ENCODE results near the gene ZCCHC7. TPM values are rescaled to one million over a fixed set of nuclear protein-coding genes. Genes with fewer than 3 reads are reported as not detected.

ZCCHC7 gene
- polyA plus RNA-seq, 1 donor from 2014 or later = 10.9 TPM

DNA sequence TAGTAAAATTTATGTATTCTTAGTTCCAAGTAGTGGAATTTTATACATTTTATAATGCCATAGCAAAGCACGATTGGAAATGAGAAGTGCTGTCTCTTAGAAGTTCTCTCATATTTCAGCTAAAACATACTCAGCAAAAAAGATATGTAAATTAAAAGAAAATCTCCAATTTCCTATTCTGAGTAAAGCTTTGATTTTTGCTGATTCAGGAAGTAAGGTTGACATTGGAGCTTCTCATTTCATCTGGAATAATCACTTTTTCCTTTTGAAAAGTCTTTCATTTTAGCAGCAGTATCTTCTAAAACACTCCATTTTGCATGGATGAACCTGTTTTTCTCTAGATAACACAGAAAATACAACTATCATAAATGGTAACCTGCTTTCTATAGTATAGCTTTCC, 121.0 kb downstream of the ZCCHC7 start:
- no peaks in the 10 kb centered on the region for H3K9me2 ChIP-seq (ENCODE audit: insufficient read depth, low read length)
- H3K4me2 ChIP-seq (ENCODE audit: low read length) = no peak overlapping the region
- H3K4me3 ChIP-seq (ENCODE audit: low read length) = no peak overlapping the region
- TF ChIP-seq, protein P1, sequence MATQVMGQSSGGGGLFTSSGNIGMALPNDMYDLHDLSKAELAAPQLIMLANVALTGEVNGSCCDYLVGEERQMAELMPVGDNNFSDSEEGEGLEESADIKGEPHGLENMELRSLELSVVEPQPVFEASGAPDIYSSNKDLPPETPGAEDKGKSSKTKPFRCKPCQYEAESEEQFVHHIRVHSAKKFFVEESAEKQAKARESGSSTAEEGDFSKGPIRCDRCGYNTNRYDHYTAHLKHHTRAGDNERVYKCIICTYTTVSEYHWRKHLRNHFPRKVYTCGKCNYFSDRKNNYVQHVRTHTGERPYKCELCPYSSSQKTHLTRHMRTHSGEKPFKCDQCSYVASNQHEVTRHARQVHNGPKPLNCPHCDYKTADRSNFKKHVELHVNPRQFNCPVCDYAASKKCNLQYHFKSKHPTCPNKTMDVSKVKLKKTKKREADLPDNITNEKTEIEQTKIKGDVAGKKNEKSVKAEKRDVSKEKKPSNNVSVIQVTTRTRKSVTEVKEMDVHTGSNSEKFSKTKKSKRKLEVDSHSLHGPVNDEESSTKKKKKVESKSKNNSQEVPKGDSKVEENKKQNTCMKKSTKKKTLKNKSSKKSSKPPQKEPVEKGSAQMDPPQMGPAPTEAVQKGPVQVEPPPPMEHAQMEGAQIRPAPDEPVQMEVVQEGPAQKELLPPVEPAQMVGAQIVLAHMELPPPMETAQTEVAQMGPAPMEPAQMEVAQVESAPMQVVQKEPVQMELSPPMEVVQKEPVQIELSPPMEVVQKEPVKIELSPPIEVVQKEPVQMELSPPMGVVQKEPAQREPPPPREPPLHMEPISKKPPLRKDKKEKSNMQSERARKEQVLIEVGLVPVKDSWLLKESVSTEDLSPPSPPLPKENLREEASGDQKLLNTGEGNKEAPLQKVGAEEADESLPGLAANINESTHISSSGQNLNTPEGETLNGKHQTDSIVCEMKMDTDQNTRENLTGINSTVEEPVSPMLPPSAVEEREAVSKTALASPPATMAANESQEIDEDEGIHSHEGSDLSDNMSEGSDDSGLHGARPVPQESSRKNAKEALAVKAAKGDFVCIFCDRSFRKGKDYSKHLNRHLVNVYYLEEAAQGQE (IDR thresholded peaks at IDR 0.05; ENCODE audit: borderline replicate concordance) = no peak
- TF ChIP-seq EP300 (conservative IDR thresholded peaks at IDR 0.05; ENCODE audit: poor library complexity, severe bottlenecking) (no peak), POLR2AphosphoS5 (IDR thresholded peaks at IDR 0.05) (no peak), RAD21 (conservative IDR thresholded peaks at IDR 0.05) (no peak), CTCF (IDR thresholded peaks at IDR 0.05; ENCODE audit: poor library complexity, severe bottlenecking) (no peak), EZH2 (IDR thresholded peaks at IDR 0.05; ENCODE audit: borderline replicate concordance, insufficient read depth, low read length, poor library complexity, severe bottlenecking) (no peak)
- H3K27me3 ChIP-seq (ENCODE audit: insufficient read depth, low read depth, low read length) = no peaks in the 10 kb centered on the region
- no peaks in the 10 kb centered on the region for H3K9me3 ChIP-seq (ENCODE audit: low read length)
- no peak overlapping the region for H2AFZ ChIP-seq (ENCODE audit: low read depth, low read length)
- no peaks in the 10 kb centered on the region for H3K36me3 ChIP-seq (ENCODE audit: insufficient read depth, low read length)
- no peak overlapping the region for H3K27ac ChIP-seq (ENCODE audit: low read length)
- no peaks in the 10 kb centered on the region for H4K20me1 ChIP-seq (ENCODE audit: insufficient read depth)
- H3K79me2 ChIP-seq (replicated peaks; ENCODE audit: insufficient read depth, low read length) = no peaks in the 10 kb centered on the region
- no peak overlapping the region for H3K9ac ChIP-seq (ENCODE audit: low read length)
- H3F3A ChIP-seq (ENCODE audit: insufficient read depth, low read length, poor library complexity, severe bottlenecking) = no peaks in the 10 kb centered on the region

DNA sequence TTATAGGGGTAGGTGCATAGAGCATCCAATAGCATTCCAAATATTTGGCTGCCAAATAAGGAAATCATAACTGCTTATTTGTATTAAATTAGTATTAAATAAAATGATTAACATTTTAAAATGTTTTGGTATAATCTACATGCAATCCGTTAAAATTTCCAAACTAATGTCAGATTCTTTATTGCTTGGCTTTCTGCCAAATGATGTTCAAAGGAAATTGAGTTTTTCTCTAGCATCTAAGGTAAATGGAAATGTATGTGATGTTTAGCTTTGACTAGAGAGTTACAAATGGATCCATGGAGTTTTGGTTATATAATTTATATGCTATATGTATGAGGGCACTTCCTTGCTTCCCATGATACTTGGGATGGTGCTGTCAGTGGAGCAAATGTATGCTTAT, 121.7 kb downstream of the ZCCHC7 start:
- TF ChIP-seq SMC3 (conservative IDR thresholded peaks at IDR 0.05; ENCODE audit: poor library complexity) (no peak), RAD21 (conservative IDR thresholded peaks at IDR 0.05) (no peak), EZH2 (IDR thresholded peaks at IDR 0.05; ENCODE audit: borderline replicate concordance, insufficient read depth, low read length, poor library complexity, severe bottlenecking) (no peak), MXI1 (conservative IDR thresholded peaks at IDR 0.05; ENCODE audit: poor library complexity, severe bottlenecking) (no peak), CTCF (IDR thresholded peaks at IDR 0.05; ENCODE audit: poor library complexity, severe bottlenecking) (no peak), TAF1 (IDR thresholded peaks at IDR 0.05; ENCODE audit: low read depth) (no peak), EP300 (conservative IDR thresholded peaks at IDR 0.05; ENCODE audit: poor library complexity, severe bottlenecking) (no peak), POLR2AphosphoS5 (IDR thresholded peaks at IDR 0.05) (no peak)
- TF ChIP-seq, protein P1 (IDR thresholded peaks at IDR 0.05; ENCODE audit: borderline replicate concordance) = no peak
- H3K9me3 ChIP-seq (ENCODE audit: low read length) = no peaks in the 10 kb centered on the region
- H3K9ac ChIP-seq (ENCODE audit: low read length) = no peak overlapping the region
- H3K36me3 ChIP-seq (ENCODE audit: insufficient read depth, low read length) = no peaks in the 10 kb centered on the region
- no peak overlapping the region for H2AFZ ChIP-seq (ENCODE audit: low read depth, low read length)
- H3K27ac ChIP-seq (ENCODE audit: low read length) = no peak overlapping the region
- no peaks in the 10 kb centered on the region for H3K79me2 ChIP-seq (replicated peaks; ENCODE audit: insufficient read depth, low read length)
- H3K27me3 ChIP-seq (ENCODE audit: insufficient read depth, low read depth, low read length) = no peaks in the 10 kb centered on the region
- no peaks in the 10 kb centered on the region for H4K20me1 ChIP-seq (ENCODE audit: insufficient read depth)
- no peak overlapping the region for H3K4me3 ChIP-seq (ENCODE audit: low read length)
- no peak overlapping the region for H3K4me2 ChIP-seq (ENCODE audit: low read length)
- H3F3A ChIP-seq (ENCODE audit: insufficient read depth, low read length, poor library complexity, severe bottlenecking) = no peaks in the 10 kb centered on the region
- H3K9me2 ChIP-seq (ENCODE audit: insufficient read depth, low read length) = no peaks in the 10 kb centered on the region

Data from neural cell (in vitro differentiated cells).